HepG2 (cell line): Measurements from ENCODE around the gene IGFLR1. TPM values are rescaled to one million over a fixed set of nuclear protein-coding genes. Genes with fewer than 3 reads are reported as not detected.

ENCODE experiments used
- CCAR2 ChIP-seq: fragments of 200-400 bp; formaldehyde crosslinking; optimal IDR thresholded peaks from 2 replicates; pipeline ENCODE3; 2018; ENCODE audit warnings: low read depth, mild to moderate bottlenecking, low read length, moderate library complexity
- HBP1 ChIP-seq: IDR thresholded peaks from 2 replicates; pipeline ENCODE4 v1.6.1; 2016; ENCODE audit warnings: low read depth, control low read depth
- HNRNPLL ChIP-seq: fragments of 200-400 bp; formaldehyde crosslinking; IDR thresholded peaks from 2 replicates; pipeline ENCODE4 v1.6.1; 2017; ENCODE audit warnings: mild to moderate bottlenecking, low read depth, low read length; ENCODE audit not compliant: poor library complexity, severe bottlenecking
- MEIS1 ChIP-seq: sonication (generic); formaldehyde crosslinking; IDR thresholded peaks from 2 replicates; pipeline ENCODE4 v1.9.0; 2021; ENCODE audit warnings: mild to moderate bottlenecking, missing genetic modification reagents, moderate library complexity, borderline replicate concordance
- PATZ1 ChIP-seq: sonication (generic); formaldehyde crosslinking; IDR thresholded peaks from 2 replicates; pipeline ENCODE4 v1.4.0; 2020; ENCODE audit warnings: missing genetic modification reagents
- PAXIP1 ChIP-seq: sonication (generic); formaldehyde crosslinking; conservative IDR thresholded peaks from 2 replicates; pipeline ENCODE4 v1.4.0; 2020; ENCODE audit warnings: mild to moderate bottlenecking, missing genetic modification reagents, moderate library complexity
- PHF21A ChIP-seq: sonication (generic); formaldehyde crosslinking; IDR thresholded peaks from 2 replicates; pipeline ENCODE4 v1.5.0; 2020; ENCODE audit warnings: mild to moderate bottlenecking, missing genetic modification reagents
- RXRA ChIP-seq: sonication (generic); formaldehyde crosslinking; IDR thresholded peaks from 2 replicates; pipeline ENCODE4 v1.5.1; 2020; ENCODE audit warnings: missing genetic modification reagents
- SAP130 ChIP-seq: IDR thresholded peaks from 2 replicates; pipeline ENCODE4 v1.6.1; 2016; ENCODE audit warnings: low read depth
- SOX13 ChIP-seq, 3 experiments: fragments of 450-650 bp in 1 of 3; sonication (generic) in 1 of 3; formaldehyde crosslinking in 1 of 3; IDR thresholded peaks in 2 of 3; conservative IDR thresholded peaks in 1 of 3; 2 replicates each; pipeline versions ENCODE4 v1.5.0 to v1.6.1; 2016 to 2020; ENCODE audit warnings: antibody characterized with exemption in 1 of 3, mild to moderate bottlenecking in 1 of 3, missing compliant biosample characterization in 1 of 3, missing genetic modification reagents in 1 of 3, moderate library complexity in 1 of 3
- SOX5 ChIP-seq: IDR thresholded peaks from 2 replicates; pipeline ENCODE4 v1.6.1; 2016; ENCODE audit warnings: borderline replicate concordance
- SOX6 ChIP-seq, 2 experiments: fragments of 450-650 bp in 1 of 2; sonication (generic) in 1 of 2; formaldehyde crosslinking in 1 of 2; IDR thresholded peaks; 2 replicates each; pipeline versions ENCODE4 v1.4.0 to v1.6.1; 2017 to 2020; ENCODE audit warnings: antibody characterized with exemption in 1 of 2, mild to moderate bottlenecking in 1 of 2, missing genetic modification reagents in 1 of 2
- TBX2 ChIP-seq: sonication (generic); formaldehyde crosslinking; IDR thresholded peaks from 2 replicates; pipeline ENCODE4 v1.5.0; 2020; ENCODE audit warnings: missing genetic modification reagents, mild to moderate bottlenecking, borderline replicate concordance
- TFAP4 ChIP-seq: sonication (generic); IDR thresholded peaks from 2 replicates; pipeline ENCODE4 v1.6.1; 2016; ENCODE audit warnings: low read depth, borderline replicate concordance
- XRCC5 ChIP-seq: fragments of 200-400 bp; formaldehyde crosslinking; optimal IDR thresholded peaks from 2 replicates; pipeline ENCODE3; 2017; ENCODE audit warnings: mild to moderate bottlenecking, low read length
- ZNF207 ChIP-seq: fragments of 450-650 bp; IDR thresholded peaks from 2 replicates; pipeline ENCODE4 v1.6.1; 2016; ENCODE audit warnings: antibody characterized with exemption, borderline replicate concordance
- ZNF263 ChIP-seq: sonication (generic); formaldehyde crosslinking; IDR thresholded peaks from 2 replicates; pipeline ENCODE4 v1.4.0; 2020; ENCODE audit warnings: missing genetic modification reagents
- ZNF761 ChIP-seq: sonication (generic); formaldehyde crosslinking; conservative IDR thresholded peaks from 2 replicates; pipeline ENCODE4 v1.4.0; 2020; ENCODE audit warnings: mild to moderate bottlenecking, missing genetic modification reagents
- ZNF781 ChIP-seq: sonication (generic); formaldehyde crosslinking; IDR thresholded peaks from 2 replicates; pipeline ENCODE4 v1.5.1; 2020; ENCODE audit warnings: borderline replicate concordance, mild to moderate bottlenecking, missing genetic modification reagents; ENCODE audit errors: not compliant biosample characterization
- polyA plus RNA-seq, 8 experiments: library from polyadenylated mRNA; depleted of rRNA in 3 of 8; stranded (reverse) in 7 of 8; unstranded in 1 of 8; fragments of >200 nt; fragmentation: Illumina TruSeq in 4 of 8; extraction: Trizol in 4 of 8; gene quantifications; 2 replicates each; pipeline versions ENCODE4 v1.2.1 to v1.2.3, GENCODE V29; 2011 to 2016; ENCODE audit warnings: low read depth in 4 of 8, missing spikeins in 1 of 8, mixed read lengths in 1 of 8; ENCODE audit not compliant: insufficient read depth in 1 of 8
- total RNA-seq, 5 experiments: library from RNA; depleted of rRNA; stranded (reverse); fragments of >200 nt; fragmentation: Illumina TruSeq; extraction: Trizol; gene quantifications; 2 replicates each; pipeline ENCODE4 v1.2.3, GENCODE V29; 2016; ENCODE audit warnings: low read depth in 1 of 5

Gene IGFLR1
- total and polyA plus RNA-seq, 2 of the 13 experiments (the other 11 are each of a cell fraction or from before 2014, with no cell fraction given) = 5.4 to 8.9 TPM

GRCh38 chr19:35777086-35777841, 35.0 kb upstream of the IGFLR1 start (continued):
- TF ChIP-seq PAXIP1 (CRISPR knock-in tag) (peak; percentile 53), ZNF761 (CRISPR knock-in tag) (0 out of 2 replicates have a peak, but pooled peaks have one; percentile 30), TFAP4 (no peak), SOX6 (IDR thresholded peaks at IDR 0.05) (no peak), SOX6 (CRISPR knock-in tag; IDR thresholded peaks at IDR 0.05) (peak; percentile 61), XRCC5 (peak; percentile 25), HNRNPLL (peak; percentile 30), ZNF781 (CRISPR knock-in tag) (no peak), PHF21A (CRISPR knock-in tag) (0 out of 2 replicates have a peak, but pooled peaks have one; percentile 36), RXRA (CRISPR knock-in tag) (peak; percentile 45; the same call in 1 of the 2 replicates), ZNF263 (CRISPR knock-in tag) (peak; percentile 3; the same call in 1 of the 2 replicates), SOX13 (IDR thresholded peaks at IDR 0.05) (no peak), SOX13 (CRISPR knock-in tag; conservative IDR thresholded peaks at IDR 0.05 in 1 of 2, IDR thresholded peaks at IDR 0.05 in 1 of 2) (peak in 1 of 2 experiments; percentile 56; a peak in 2 of 4 replicates), HBP1 (CRISPR knock-in tag) (0 out of 2 replicates have a peak, but pooled peaks have one; percentile 30), SAP130 (CRISPR knock-in tag) (peak; percentile 68), ZNF207 (no peak), TBX2 (CRISPR knock-in tag) (peak; percentile 37; the same call in 1 of the 2 replicates), CCAR2 (no peak), SOX5 (CRISPR knock-in tag) (peak; percentile 63; the same call in 1 of the 2 replicates), MEIS1 (CRISPR knock-in tag) (peak; percentile 30; the same call in 1 of the 2 replicates), PATZ1 (CRISPR knock-in tag) (peak; percentile 94)
